Progenitor cell of endocrine pancreas (in vitro differentiated cells): Measurements from ENCODE around the gene RANBP3. TPM values are rescaled to one million over a fixed set of nuclear protein-coding genes. Genes with fewer than 3 reads are reported as not detected.
A peak's percentile ranks its signal among the peaks of the same experiment; 100 is the strongest.

Experiments
- DNase-seq: peaks from one replicate; pipeline ENCODE4 v3.0.0; 2021; ENCODE audit warnings: low spot score; ENCODE audit not compliant: unreplicated experiment
- H3K27ac Mint-ChIP-seq: 2 replicates; pipeline ENCODE4 v1.8.0; 2021; ENCODE audit warnings: mild to moderate bottlenecking, moderate library complexity, mixed read lengths
- H3K27me3 Mint-ChIP-seq: 2 replicates; pipeline ENCODE4 v1.8.0; 2021; ENCODE audit warnings: mixed read lengths
- H3K36me3 Mint-ChIP-seq: 2 replicates; pipeline ENCODE4 v1.8.0; 2022; ENCODE audit warnings: mixed read lengths; ENCODE audit not compliant: insufficient read depth
- H3K4me1 Mint-ChIP-seq: 2 replicates; pipeline ENCODE4 v1.8.0; 2021; ENCODE audit warnings: low read depth, mixed read lengths
- H3K4me3 Mint-ChIP-seq: 2 replicates; pipeline ENCODE4 v1.8.0; 2021; ENCODE audit warnings: low read depth, mild to moderate bottlenecking, moderate library complexity, mixed read lengths
- H3K9me3 Mint-ChIP-seq: 2 replicates; pipeline ENCODE4 v1.8.0; 2021; ENCODE audit warnings: low read depth, mixed read lengths
- CTCF ChIP-seq: fragments of 200-600 bp; sonication (generic); IDR thresholded peaks from one replicate; pipeline ENCODE4 v1.5.0; 2021; ENCODE audit warnings: antibody characterized with exemption, mild to moderate bottlenecking; ENCODE audit not compliant: unreplicated experiment
- total RNA-seq: library from RNA; stranded (reverse); gene quantifications from 2 replicates; pipeline ENCODE4 v1.2.1, GENCODE V29; 2021

RANBP3 gene
- total RNA-seq, 1 donor from 2014 or later, result 106 TPM

GRCh38 chr19:5996623-5997320 is 18.8 kb upstream of the RANBP3 start:
- no peak overlapping the region for H3K27ac Mint-ChIP-seq
- no peak overlapping the region for H3K4me3 Mint-ChIP-seq
- H3K27me3 Mint-ChIP-seq, result no peaks in the 10 kb centered on the region
- H3K4me1 Mint-ChIP-seq, result no peaks in the 10 kb centered on the region
- peaks cover 17% of the 10 kb centered on the region for H3K36me3 Mint-ChIP-seq
- H3K9me3 Mint-ChIP-seq, result no peaks in the 10 kb centered on the region
- no peak for DNase-seq
- TF ChIP-seq CTCF, result no peak

- no peak for DNase-seq
- Mint-ChIP-seq H3K27me3 (no peaks in the 10 kb centered on the region), H3K36me3 (peaks cover 16% of the 10 kb centered on the region), H3K27ac (peak overlapping the region; percentile 67), H3K9me3 (no peaks in the 10 kb centered on the region), H3K4me1 (no peaks in the 10 kb centered on the region), H3K4me3 (no peak overlapping the region)
- TF ChIP-seq CTCF, result no peak
These were observed 18.2 kb upstream of the RANBP3 start for GRCh38 chr19:5996102-5996501.

GRCh38 chr19:5995606-5996005 is 17.7 kb upstream of the RANBP3 start:
- H3K27ac Mint-ChIP-seq, result peak overlapping the region; percentile 59

GRCh38 chr19:5994405-5995165 is 16.6 kb upstream of the RANBP3 start:
- H3K27ac Mint-ChIP-seq, result no peak overlapping the region
- H3K36me3 Mint-ChIP-seq, result peaks cover 10% of the 10 kb centered on the region
- no peak overlapping the region for H3K4me3 Mint-ChIP-seq
- no peaks in the 10 kb centered on the region for H3K27me3 Mint-ChIP-seq
- H3K4me1 Mint-ChIP-seq, result peaks cover 2% of the 10 kb centered on the region
- no peak for TF ChIP-seq CTCF
- H3K9me3 Mint-ChIP-seq, result no peaks in the 10 kb centered on the region
- no peak for DNase-seq

More at GRCh38 chr19:5995606-5996005, 17.7 kb upstream of the RANBP3 start:
- no peaks in the 10 kb centered on the region for H3K9me3 Mint-ChIP-seq
- H3K27me3 Mint-ChIP-seq, result no peaks in the 10 kb centered on the region
- H3K4me3 Mint-ChIP-seq, result no peak overlapping the region
- DNase-seq, result no peak
- H3K4me1 Mint-ChIP-seq, result no peaks in the 10 kb centered on the region
- peaks cover 12% of the 10 kb centered on the region for H3K36me3 Mint-ChIP-seq
- no peak for TF ChIP-seq CTCF

- no peak overlapping the region for H3K4me3 Mint-ChIP-seq
- H3K27me3 Mint-ChIP-seq, result no peaks in the 10 kb centered on the region
- no peak for DNase-seq
- H3K27ac Mint-ChIP-seq, result peak overlapping the region; percentile 27
- H3K36me3 Mint-ChIP-seq, result peaks cover 6% of the 10 kb centered on the region
- no peak for TF ChIP-seq CTCF
- H3K4me1 Mint-ChIP-seq, result peaks cover 6% of the 10 kb centered on the region
- H3K9me3 Mint-ChIP-seq, result no peaks in the 10 kb centered on the region
These were observed 15.9 kb upstream of the RANBP3 start for GRCh38 chr19:5993648-5994358.
